ENCODE results near the gene SPDYE3. TPM values are rescaled to one million over a fixed set of nuclear protein-coding genes. Genes with fewer than 3 reads are reported as not detected.

SPDYE3 gene
- total and polyA plus RNA-seq, 4 experiments from 2014 or later, result 6.3 to 9.9 TPM; not detected in 2

GRCh38 chr7:100367251-100367620 lies 59.7 kb downstream of the SPDYE3 start:
- H3K4me1 Mint-ChIP-seq, result peaks cover 10 to 31% (median 19%) of the 10 kb centered on the region in 4 donors
- POLR2A ChIA-PET (ENCODE audit: partially characterized antibody), result no interaction called here
- peaks cover 0 to 1% (median 0%) of the 10 kb centered on the region in 8 donors for H3K9me3 Mint-ChIP-seq
- H3K36me3 Mint-ChIP-seq, result peaks cover 13 to 25% of the 10 kb centered on the region in 2 donors
- Histone ChIP-seq H3K27ac (ENCODE audit: low read depth, low read length) (no peak overlapping the region), H3K27me3 (ENCODE audit: insufficient read depth, low read length) (no peaks in the 10 kb centered on the region), H3K9me3 (ENCODE audit: control insufficient read depth in 1 of 2, low read length in 2 of 2) (no peaks in the 10 kb centered on the region), H3K36me3 (ENCODE audit: insufficient read depth, low read length) (no peaks in the 10 kb centered on the region), H3K4me1 (ENCODE audit: insufficient read depth, low read length) (peaks cover 15% of the 10 kb centered on the region), H3K4me3 (ENCODE audit: low read length in 2 of 2) (no peak overlapping the region)
- H3K27me3 Mint-ChIP-seq, result no peaks in the 10 kb centered on the region
- DNase-seq, result no peak
- H3K27ac Mint-ChIP-seq, result peak overlapping the region in 3 of 7 donors; percentile 64 to 77 (median 70)
- CTCF ChIA-PET (ENCODE audit: partially characterized antibody), result no interaction called here
- intact Hi-C loops (cut with micrococcal nuclease), result loop anchor here (5.0 kb wide), 1 partner anchor 40 kb away; no protein-coding TSS in a partner anchor
- no peak overlapping the region for H3K4me3 Mint-ChIP-seq

GRCh38 chr7:100367676-100368613 lies 60.4 kb downstream of the SPDYE3 start:
- no peak for DNase-seq
- CTCF ChIA-PET (ENCODE audit: partially characterized antibody), result no interaction called here
- H3K27ac Mint-ChIP-seq, result peak overlapping the region in 5 of 7 donors; percentile 15 to 77 (median 64)
- peaks cover 10 to 31% (median 21%) of the 10 kb centered on the region in 4 donors for H3K4me1 Mint-ChIP-seq
- no peaks in the 10 kb centered on the region for H3K27me3 ChIP-seq (ENCODE audit: insufficient read depth, low read length)
- H3K4me3 ChIP-seq (ENCODE audit: low read length in 2 of 2), result no peak overlapping the region
- peaks cover 0 to 1% (median 0%) of the 10 kb centered on the region in 8 donors for H3K9me3 Mint-ChIP-seq
- H3K27me3 Mint-ChIP-seq, result no peaks in the 10 kb centered on the region
- H3K27ac ChIP-seq (ENCODE audit: low read depth, low read length), result no peak overlapping the region
- intact Hi-C loops (cut with micrococcal nuclease), result loop anchor here (5.0 kb wide), 1 partner anchor 39 kb away; no protein-coding TSS in a partner anchor
- H3K9me3 ChIP-seq (ENCODE audit: control insufficient read depth in 1 of 2, low read length in 2 of 2), result no peaks in the 10 kb centered on the region
- no peak overlapping the region for H3K4me3 Mint-ChIP-seq
- H3K36me3 Mint-ChIP-seq, result peaks cover 11 to 23% of the 10 kb centered on the region in 2 donors
- H3K4me1 ChIP-seq (ENCODE audit: insufficient read depth, low read length), result peaks cover 15% of the 10 kb centered on the region
- H3K36me3 ChIP-seq (ENCODE audit: insufficient read depth, low read length), result no peaks in the 10 kb centered on the region
- POLR2A ChIA-PET (ENCODE audit: partially characterized antibody), result no interaction called here

GRCh38 chr7:100369105-100369504 lies 61.6 kb downstream of the SPDYE3 start:
- no peak overlapping the region for H3K4me3 Mint-ChIP-seq
- POLR2A ChIA-PET (ENCODE audit: partially characterized antibody), result no interaction called here

GRCh38 chr7:100370303-100370702 lies 62.8 kb downstream of the SPDYE3 start:
- ChIA-PET CTCF (ENCODE audit: partially characterized antibody) (no interaction called here), POLR2A (ENCODE audit: partially characterized antibody) (no interaction called here)
- H3K4me1 ChIP-seq (ENCODE audit: insufficient read depth, low read length), result peaks cover 13% of the 10 kb centered on the region
- H3K27ac Mint-ChIP-seq, result peak overlapping the region in 3 of 7 donors; percentile 27 to 76 (median 48)
- no peaks in the 10 kb centered on the region for H3K9me3 ChIP-seq (ENCODE audit: control insufficient read depth in 1 of 2, low read length in 2 of 2)
- H3K4me3 Mint-ChIP-seq, result no peak overlapping the region
- no peak overlapping the region for H3K27ac ChIP-seq (ENCODE audit: low read depth, low read length)
- H3K36me3 ChIP-seq (ENCODE audit: insufficient read depth, low read length), result no peaks in the 10 kb centered on the region
- intact Hi-C loops (cut with micrococcal nuclease), result no loop called here
- H3K36me3 Mint-ChIP-seq, result peaks cover 3 to 9% of the 10 kb centered on the region in 2 donors
- H3K4me3 ChIP-seq (ENCODE audit: low read length in 2 of 2), result no peak overlapping the region
- no peaks in the 10 kb centered on the region for H3K27me3 Mint-ChIP-seq
- no peaks in the 10 kb centered on the region for H3K27me3 ChIP-seq (ENCODE audit: insufficient read depth, low read length)
- H3K4me1 Mint-ChIP-seq, result peaks cover 9 to 27% (median 16%) of the 10 kb centered on the region in 4 donors
- peaks cover 0 to 1% (median 0%) of the 10 kb centered on the region in 8 donors for H3K9me3 Mint-ChIP-seq
- no peak for DNase-seq

More at GRCh38 chr7:100369105-100369504, 61.6 kb downstream of the SPDYE3 start:
- peaks cover 15% of the 10 kb centered on the region for H3K4me1 ChIP-seq (ENCODE audit: insufficient read depth, low read length)
- H3K27me3 Mint-ChIP-seq, result no peaks in the 10 kb centered on the region
- H3K9me3 Mint-ChIP-seq, result peaks cover 0 to 1% (median 0%) of the 10 kb centered on the region in 8 donors
- peaks cover 6 to 17% of the 10 kb centered on the region in 2 donors for H3K36me3 Mint-ChIP-seq
- no peak for DNase-seq
- H3K4me1 Mint-ChIP-seq, result peaks cover 10 to 30% (median 21%) of the 10 kb centered on the region in 4 donors
- H3K4me3 ChIP-seq (ENCODE audit: low read length in 2 of 2), result no peak overlapping the region
- intact Hi-C loops (cut with micrococcal nuclease), result loop anchor here (5.0 kb wide), 1 partner anchor 38 kb away; no protein-coding TSS in a partner anchor
- no peaks in the 10 kb centered on the region for H3K9me3 ChIP-seq (ENCODE audit: control insufficient read depth in 1 of 2, low read length in 2 of 2)
- no peaks in the 10 kb centered on the region for H3K36me3 ChIP-seq (ENCODE audit: insufficient read depth, low read length)
- H3K27me3 ChIP-seq (ENCODE audit: insufficient read depth, low read length), result no peaks in the 10 kb centered on the region
- CTCF ChIA-PET (ENCODE audit: partially characterized antibody), result no interaction called here
- no peak overlapping the region for H3K27ac ChIP-seq (ENCODE audit: low read depth, low read length)
- peak overlapping the region in 1 of 7 donors; percentile 64 for H3K27ac Mint-ChIP-seq

GRCh38 chr7:100370746-100371145 lies 63.2 kb downstream of the SPDYE3 start:
- peak overlapping the region in 3 of 7 donors; percentile 19 to 65 (median 24) for H3K27ac Mint-ChIP-seq
- ChIA-PET CTCF (ENCODE audit: partially characterized antibody) (no interaction called here), POLR2A (ENCODE audit: partially characterized antibody) (no interaction called here)
- H3K36me3 Mint-ChIP-seq, result peaks cover 3 to 8% of the 10 kb centered on the region in 2 donors
- intact Hi-C loops (cut with micrococcal nuclease), result no loop called here
- no peaks in the 10 kb centered on the region for H3K27me3 ChIP-seq (ENCODE audit: insufficient read depth, low read length)
- no peak overlapping the region for H3K27ac ChIP-seq (ENCODE audit: low read depth, low read length)
- DNase-seq, result no peak
- no peak overlapping the region for H3K4me3 Mint-ChIP-seq
- H3K4me3 ChIP-seq (ENCODE audit: low read length in 2 of 2), result no peak overlapping the region
- no peaks in the 10 kb centered on the region for H3K9me3 ChIP-seq (ENCODE audit: control insufficient read depth in 1 of 2, low read length in 2 of 2)
- no peaks in the 10 kb centered on the region for H3K27me3 Mint-ChIP-seq
- peaks cover 9 to 22% (median 14%) of the 10 kb centered on the region in 4 donors for H3K4me1 Mint-ChIP-seq
- peaks cover 0 to 1% (median 0%) of the 10 kb centered on the region in 8 donors for H3K9me3 Mint-ChIP-seq
- no peaks in the 10 kb centered on the region for H3K36me3 ChIP-seq (ENCODE audit: insufficient read depth, low read length)
- peaks cover 9% of the 10 kb centered on the region for H3K4me1 ChIP-seq (ENCODE audit: insufficient read depth, low read length)

GRCh38 chr7:100371561-100372171 lies 64.2 kb downstream of the SPDYE3 start:
- ChIA-PET POLR2A (ENCODE audit: partially characterized antibody) (no interaction called here), CTCF (ENCODE audit: partially characterized antibody) (no interaction called here)
- Mint-ChIP-seq H3K27me3 (no peaks in the 10 kb centered on the region), H3K9me3 (peaks cover 0 to 1% (median 0%) of the 10 kb centered on the region in 8 donors), H3K36me3 (peaks cover 2 to 3% of the 10 kb centered on the region in 2 donors), H3K27ac (peak overlapping the region in 3 of 7 donors; percentile 29 to 65 (median 36)), H3K4me1 (peaks cover 2 to 13% (median 7%) of the 10 kb centered on the region in 4 donors), H3K4me3 (no peak overlapping the region)
- intact Hi-C loops (cut with micrococcal nuclease), result no loop called here
- DNase-seq, result no peak
- Histone ChIP-seq H3K27me3 (ENCODE audit: insufficient read depth, low read length) (no peaks in the 10 kb centered on the region), H3K4me3 (ENCODE audit: low read length in 2 of 2) (no peak overlapping the region), H3K4me1 (ENCODE audit: insufficient read depth, low read length) (peaks cover under 1% of the 10 kb centered on the region), H3K27ac (ENCODE audit: low read depth, low read length) (no peak overlapping the region), H3K36me3 (ENCODE audit: insufficient read depth, low read length) (no peaks in the 10 kb centered on the region), H3K9me3 (ENCODE audit: control insufficient read depth in 1 of 2, low read length in 2 of 2) (no peaks in the 10 kb centered on the region)
